GM12878 (cell line): Measurements from ENCODE around the gene LRIG3. TPM values are rescaled to one million over a fixed set of nuclear protein-coding genes. Genes with fewer than 3 reads are reported as not detected.

Experiments used
- ATAC-seq: fragments of 200-7000 bp; cut with Tn5 transposase; 3 replicates; pipeline ENCODE4 v1.9.1; 2020; ENCODE audit warnings: mild to moderate bottlenecking, moderate library complexity
- BruUV-seq: library from RNA; stranded (reverse); fragments of 400-500 nt; replicated peaks from 2 replicates; lab custom pipeline; 2021; lab: Mats Ljungman, UMichigan
- CTCF ChIA-PET: fragments of 300-600 bp; sonication (Branson Sonifier 250); formaldehyde crosslinking; extraction: SDS; loops from one replicate; lab custom pipeline; 2021; ENCODE audit warnings: inconsistent platforms; lab: Yijun Ruan, JAX
- POLR2A ChIA-PET: fragments of 350-600 bp; formaldehyde crosslinking; extraction: SDS; loops from one replicate; lab custom pipeline; 2021; ENCODE audit warnings: inconsistent platforms; lab: Charles Lee
- RAD21 ChIA-PET: fragments of 300-600 bp; sonication (Branson Sonifier 250); formaldehyde crosslinking; loops from one replicate; lab custom pipeline; 2023; ENCODE audit warnings: antibody characterized with exemption; ENCODE audit not compliant: unreplicated experiment; lab: Charles Lee
- SMC1A ChIA-PET: fragments of 300-600 bp; sonication (Branson Sonifier 250); formaldehyde crosslinking; loops from one replicate; lab custom pipeline; 2023; ENCODE audit not compliant: unreplicated experiment, uncharacterized antibody; lab: Charles Lee
- DNase-seq: peaks from one replicate; pipeline ENCODE4 v3.0.0-alpha.2; 2011; ENCODE audit warnings: low read depth, low spot score
- FAIRE-seq: peaks from 3 replicates; lab custom pipeline; 2011; peaks lifted over from hg19 to GRCh38; lab: Jason Lieb, UNC
- H2AFZ ChIP-seq: 2 replicates; pipeline ENCODE4 v1.6.0; 2011; ENCODE audit warnings: low read depth, low read length, control low read depth; ENCODE audit not compliant: control insufficient read depth
- H3K27ac ChIP-seq: 2 replicates; pipeline ENCODE4 v1.5.1; 2011; ENCODE audit warnings: control low read depth; ENCODE audit not compliant: control insufficient read depth, insufficient read depth
- H3K27me3 ChIP-seq, 2 experiments: replicated peaks in 1 of 2; 2 replicates each; pipeline versions ENCODE4 v1.6.0 to v1.6.1; 2011; ENCODE audit warnings: low read length in 1 of 2; ENCODE audit not compliant: control insufficient read depth in 2 of 2, insufficient read depth in 2 of 2
- H3K36me3 ChIP-seq, 2 experiments: 2 replicates each; pipeline ENCODE4 v1.5.1; 2011; ENCODE audit warnings: low read length in 1 of 2; ENCODE audit not compliant: control insufficient read depth in 2 of 2, insufficient read depth in 2 of 2
- H3K4me1 ChIP-seq: 2 replicates; pipeline ENCODE4 v1.6.1; 2011; ENCODE audit warnings: mild to moderate bottlenecking, low read length, moderate library complexity, mixed read lengths; ENCODE audit not compliant: control insufficient read depth, insufficient read depth
- H3K4me2 ChIP-seq: 2 replicates; pipeline ENCODE4 v1.6.0; 2011; ENCODE audit warnings: control low read depth; ENCODE audit not compliant: control insufficient read depth, insufficient read depth
- H3K4me3 ChIP-seq: fragments of 200-600 bp; sonication (generic); 2 replicates; pipeline ENCODE4 v1.5.1; 2016
- H3K79me2 ChIP-seq: 2 replicates; pipeline ENCODE4 v1.6.0; 2011; ENCODE audit warnings: low read length; ENCODE audit not compliant: control insufficient read depth, insufficient read depth
- H3K9ac ChIP-seq: 2 replicates; pipeline ENCODE4 v1.8.0; 2011; ENCODE audit warnings: low read length, control low read depth, mixed read lengths; ENCODE audit not compliant: control insufficient read depth, insufficient read depth
- H3K9me3 ChIP-seq: replicated peaks from 3 replicates; pipeline ENCODE4 v1.5.1; 2011; ENCODE audit warnings: mild to moderate bottlenecking, low read length; ENCODE audit not compliant: control insufficient read depth, insufficient read depth
- H4K20me1 ChIP-seq: 2 replicates; pipeline ENCODE4 v1.6.0; 2011; ENCODE audit not compliant: control insufficient read depth, insufficient read depth
- E4F1 ChIP-seq: fragments of 450-650 bp; IDR thresholded peaks from 2 replicates; pipeline ENCODE4 v1.6.1; 2018; ENCODE audit warnings: borderline replicate concordance, mild to moderate bottlenecking; ENCODE audit not compliant: partially characterized antibody
- HCFC1 ChIP-seq: fragments of 150-350 bp; IDR thresholded peaks from 2 replicates; pipeline ENCODE4 v1.6.1; 2014; ENCODE audit warnings: low read length
- HDAC2 ChIP-seq: fragments of 200-600 bp; sonication (generic); IDR thresholded peaks from 2 replicates; pipeline ENCODE4 v1.6.1; 2017
- HDAC6 ChIP-seq: fragments of 200-600 bp; sonication (generic); IDR thresholded peaks from one replicate; pipeline ENCODE4 v1.8.0; 2017; ENCODE audit warnings: antibody characterized with exemption; ENCODE audit not compliant: unreplicated experiment
- IRF3 ChIP-seq: fragments of 450-650 bp; IDR thresholded peaks from 2 replicates; pipeline ENCODE4 v1.6.1; 2014; ENCODE audit warnings: mild to moderate bottlenecking
- KLF5 ChIP-seq: fragments of 450-650 bp; IDR thresholded peaks from 2 replicates; pipeline ENCODE4 v1.6.1; 2014; ENCODE audit warnings: mild to moderate bottlenecking; ENCODE audit not compliant: partially characterized antibody
- LARP7 ChIP-seq: fragments of 450-650 bp; IDR thresholded peaks from 2 replicates; pipeline ENCODE4 v1.6.1; 2017; ENCODE audit warnings: mild to moderate bottlenecking
- RELA ChIP-seq: fragments of 450-650 bp; IDR thresholded peaks from 2 replicates; pipeline ENCODE4 v1.8.0; 2014; ENCODE audit warnings: borderline replicate concordance; ENCODE audit not compliant: partially characterized antibody
- SPI1 ChIP-seq: IDR thresholded peaks from 2 replicates; pipeline ENCODE4 v1.6.1; 2011; ENCODE audit warnings: low read depth, mild to moderate bottlenecking, low read length, moderate library complexity, borderline replicate concordance; ENCODE audit not compliant: insufficient read depth
- STAT3 ChIP-seq: IDR thresholded peaks from 2 replicates; pipeline ENCODE4 v1.6.1; 2011; ENCODE audit warnings: low read depth, low read length, improper control_type of control experiment
- YY1 ChIP-seq: IDR thresholded peaks from 2 replicates; pipeline ENCODE4 v1.6.1; 2011; ENCODE audit warnings: low read depth, mild to moderate bottlenecking, low read length
- WGBS: methylation state at CpG from one replicate; pipeline ENCODE4 v1.1.6; 2016; ENCODE audit warnings: low lambda C conversion rate; ENCODE audit not compliant: insufficient replicate concordance, insufficient coverage; ENCODE audit errors: missing lambda C conversion rate; 5-methylcytosine and 5-hydroxymethylcytosine counted together
- in situ Hi-C: fragments of 300-500 bp; cut with MboI; formaldehyde crosslinking; loops from 9 replicates; pipeline ENCODE4 v1.14.3; 2018; ENCODE audit warnings: mixed read lengths
- intact Hi-C: fragments of 100-400 bp; cut with micrococcal nuclease; formaldehyde crosslinking; loops from one replicate; pipeline ENCODE4 v1.14.2; 2022; ENCODE audit not compliant: unreplicated experiment
- polyA plus RNA-seq, 11 experiments: library from polyadenylated mRNA; depleted of rRNA in 4 of 11; unstranded in 6 of 11; stranded (reverse) in 5 of 11; fragments of >200 nt; fragmentation: Nextera tagmentation in 4 of 11; fragmentation: Illumina TruSeq in 1 of 11; extraction: Ambion mirVana in 4 of 11; extraction: Trizol in 1 of 11; gene quantifications; 1 replicate in 1 of 11; 2 replicates in 10 of 11; pipeline versions ENCODE4 v1.2.1 to v1.2.3, GENCODE V29; 2011 to 2016; ENCODE audit warnings: inconsistent platforms in 2 of 11, missing spikeins in 2 of 11, low read depth in 1 of 11
- total RNA-seq, 4 experiments: library from RNA; depleted of rRNA in 3 of 4; stranded (reverse); fragments of >200 nt in 3 of 4; fragmentation: Illumina TruSeq in 1 of 4; extraction: Trizol in 1 of 4; gene quantifications; 2 replicates each; pipeline versions ENCODE4 v1.2.1 to v1.2.3, GENCODE V29; 2013 to 2021

The LRIG3 gene
- total and polyA plus RNA-seq, 10 of the 15 experiments (the other 5 are each of a cell fraction or from before 2014, with no cell fraction given): 0.95 to 8.5 (median 5.0) TPM

GRCh38 chr12:58870595-58870994 is 49.7 kb downstream of the LRIG3 start:
- Histone ChIP-seq H3K9ac (no peak overlapping the region), H3K4me1 (no peaks in the 10 kb centered on the region)
- no TSS peak for BruUV-seq
- in situ Hi-C loops: no loop called here
- TF ChIP-seq RELA: no peak
- TF ChIP-seq HDAC2: no peak
- TF ChIP-seq SPI1: no peak
- no peak for TF ChIP-seq YY1
- no peak for TF ChIP-seq HCFC1
- no peak for TF ChIP-seq STAT3
- no peak for TF ChIP-seq HDAC6
- TF ChIP-seq IRF3: no peak
- no peak for TF ChIP-seq E4F1
- TF ChIP-seq KLF5: no peak
- no peak for TF ChIP-seq LARP7
- TF ChIP-seq, all 136 proteins: peak for 0
- no peaks in the 10 kb centered on the region for H3K79me2 ChIP-seq
- ChIA-PET POLR2A (interaction anchor here (0.9 kb wide), 1 partner anchor 50 kb away, joined by 3 read pairs; no protein-coding TSS in a partner anchor), CTCF (no interaction called here), SMC1A (no interaction called here), RAD21 (no interaction called here)
- no peak for ATAC-seq
- H4K20me1 ChIP-seq: no peaks in the 10 kb centered on the region
- no peaks in the 10 kb centered on the region; a peak in 1 of 4 replicates for H3K36me3 ChIP-seq
- WGBS: 19% methylated on average over 4 of the region's 4 CpGs
- no peak overlapping the region for H3K27ac ChIP-seq
- H3K9me3 ChIP-seq: no peaks in the 10 kb centered on the region
- no peak overlapping the region for H3K4me3 ChIP-seq
- H2AFZ ChIP-seq: no peak overlapping the region
- no peak for DNase-seq
- H3K4me2 ChIP-seq: no peak overlapping the region
- FAIRE-seq: no peak
- intact Hi-C loops: no loop called here
- H3K27me3 ChIP-seq: no peaks in the 10 kb centered on the region
